Neural cell (in vitro differentiated cells): Measurements from ENCODE around the gene SPTSSB. TPM values are rescaled to one million over a fixed set of nuclear protein-coding genes. Genes with fewer than 3 reads are reported as not detected.

Source experiments
- H2AFZ ChIP-seq: fragments of 200-600, 300-800 bp; sonication (generic), shearing (Covaris generic); 2 replicates; pipeline ENCODE4 v1.6.0; 2014; ENCODE audit warnings: low read depth, mild to moderate bottlenecking, antibody characterized with exemption, low read length, moderate library complexity
- H3F3A ChIP-seq: fragments of 200-600 bp; shearing (Covaris generic); 2 replicates; pipeline ENCODE4 v1.6.1; 2016; ENCODE audit warnings: mild to moderate bottlenecking, moderate library complexity, mixed read lengths, antibody characterized with exemption, low read length; ENCODE audit not compliant: insufficient read depth, poor library complexity, severe bottlenecking
- H3K27ac ChIP-seq: fragments of 200-600, 300-800 bp; sonication (generic), shearing (Covaris generic); 2 replicates; pipeline ENCODE4 v1.5.1; 2014; ENCODE audit warnings: mild to moderate bottlenecking, low read length, moderate library complexity
- H3K27me3 ChIP-seq: fragments of 300-800, 200-600 bp; sonication (generic), shearing (Covaris generic); 2 replicates; pipeline ENCODE4 v1.6.0; 2014; ENCODE audit warnings: mild to moderate bottlenecking, low read depth, low read length, moderate library complexity; ENCODE audit not compliant: insufficient read depth
- H3K36me3 ChIP-seq: fragments of 300-800, 200-600 bp; sonication (generic), shearing (Covaris generic); 2 replicates; pipeline ENCODE4 v1.5.1; 2014; ENCODE audit warnings: mild to moderate bottlenecking, antibody characterized with exemption, low read length, moderate library complexity; ENCODE audit not compliant: insufficient read depth
- H3K4me2 ChIP-seq: fragments of 300-800, 200-600 bp; sonication (generic), shearing (Covaris generic); 2 replicates; pipeline ENCODE4 v1.6.0; 2014; ENCODE audit warnings: mild to moderate bottlenecking, low read length
- H3K4me3 ChIP-seq: fragments of 300-800, 200-600 bp; sonication (generic), shearing (Covaris generic); 2 replicates; pipeline ENCODE4 v1.5.1; 2014; ENCODE audit warnings: mild to moderate bottlenecking, low read length, moderate library complexity
- H3K79me2 ChIP-seq: fragments of 200-600 bp; shearing (Covaris generic); replicated peaks from 2 replicates; pipeline ENCODE4 v1.6.0; 2014; ENCODE audit warnings: mild to moderate bottlenecking, low read length, moderate library complexity; ENCODE audit not compliant: insufficient read depth
- H3K9ac ChIP-seq: fragments of 300-800, 200-600 bp; sonication (generic), shearing (Covaris generic); 2 replicates; pipeline ENCODE4 v1.6.1; 2016; ENCODE audit warnings: mild to moderate bottlenecking, low read length, mixed read lengths
- H3K9me2 ChIP-seq: fragments of 200-600 bp; shearing (Covaris generic); 2 replicates; pipeline ENCODE4 v1.6.1; 2016; ENCODE audit warnings: mild to moderate bottlenecking, low read length, mixed read lengths; ENCODE audit not compliant: insufficient read depth
- H3K9me3 ChIP-seq: fragments of 200-600, 300-800 bp; sonication (generic), shearing (Covaris generic); 2 replicates; pipeline ENCODE4 v1.6.1; 2016; ENCODE audit warnings: mild to moderate bottlenecking, mixed run types, low read length, moderate library complexity, mixed read lengths
- H4K20me1 ChIP-seq: fragments of 200-600 bp; shearing (Covaris generic); 2 replicates; pipeline ENCODE4 v1.6.1; 2016; ENCODE audit warnings: mild to moderate bottlenecking, mixed run types; ENCODE audit not compliant: insufficient read depth
- CTCF ChIP-seq: fragments of 450-650 bp; IDR thresholded peaks from 2 replicates; pipeline ENCODE4 v1.5.1; 2014; ENCODE audit warnings: antibody characterized with exemption, mild to moderate bottlenecking, moderate library complexity; ENCODE audit not compliant: poor library complexity, severe bottlenecking
- EP300 ChIP-seq: fragments of 450-650 bp; conservative IDR thresholded peaks from 2 replicates; pipeline ENCODE4 v1.6.1; 2014; ENCODE audit warnings: antibody characterized with exemption, mild to moderate bottlenecking, moderate library complexity; ENCODE audit not compliant: poor library complexity, severe bottlenecking
- EZH2 ChIP-seq: fragments of 200-600, 300-800 bp; shearing (Covaris generic), sonication (generic); IDR thresholded peaks from 2 replicates; pipeline ENCODE4 v1.6.1; 2014; ENCODE audit warnings: antibody characterized with exemption, low read length, borderline replicate concordance, mild to moderate bottlenecking; ENCODE audit not compliant: insufficient read depth, poor library complexity, severe bottlenecking
- MXI1 ChIP-seq: fragments of 450-650 bp; conservative IDR thresholded peaks from 2 replicates; pipeline ENCODE4 v1.6.1; 2014; ENCODE audit warnings: antibody characterized with exemption, mild to moderate bottlenecking; ENCODE audit not compliant: poor library complexity, severe bottlenecking
- POLR2AphosphoS5 ChIP-seq: IDR thresholded peaks from 2 replicates; pipeline ENCODE4 v1.6.1; 2012
- RAD21 ChIP-seq: fragments of 450-650 bp; conservative IDR thresholded peaks from 2 replicates; pipeline ENCODE4 v1.6.1; 2014; ENCODE audit warnings: antibody characterized with exemption, mild to moderate bottlenecking, moderate library complexity
- REST ChIP-seq: IDR thresholded peaks from 2 replicates; pipeline ENCODE4 v1.6.1; 2012; ENCODE audit warnings: borderline replicate concordance
- SMC3 ChIP-seq: fragments of 450-650 bp; conservative IDR thresholded peaks from 2 replicates; pipeline ENCODE4 v1.6.1; 2014; ENCODE audit warnings: antibody characterized with exemption, mild to moderate bottlenecking, moderate library complexity; ENCODE audit not compliant: poor library complexity
- TAF1 ChIP-seq: IDR thresholded peaks from 2 replicates; pipeline ENCODE4 v1.6.1; 2012; ENCODE audit warnings: low read depth
- polyA plus RNA-seq: library from polyadenylated mRNA; depleted of rRNA; stranded (reverse); fragments of >200 nt; gene quantifications from 2 replicates; pipeline ENCODE4 v1.2.3, GENCODE V29; 2014

Gene SPTSSB
- polyA plus RNA-seq, 1 donor from 2014 or later: 0.71 TPM

GRCh38 chr3:161317077-161317476 is 54.2 kb downstream of the SPTSSB start:
- H3K9me3 ChIP-seq: no peaks in the 10 kb centered on the region
- no peaks in the 10 kb centered on the region for H3K9me2 ChIP-seq
- H2AFZ ChIP-seq: no peak overlapping the region
- H3K36me3 ChIP-seq: no peaks in the 10 kb centered on the region
- no peaks in the 10 kb centered on the region for H3F3A ChIP-seq
- no peak overlapping the region for H3K4me3 ChIP-seq
- H3K4me2 ChIP-seq: no peak overlapping the region
- H3K27ac ChIP-seq: no peak overlapping the region
- TF ChIP-seq POLR2AphosphoS5 (no peak), EP300 (no peak), REST (no peak), TAF1 (no peak), MXI1 (no peak), SMC3 (no peak), EZH2 (no peak), RAD21 (no peak), CTCF (no peak)
- no peak overlapping the region for H3K9ac ChIP-seq
- H4K20me1 ChIP-seq: no peaks in the 10 kb centered on the region
- no peaks in the 10 kb centered on the region for H3K27me3 ChIP-seq
- no peaks in the 10 kb centered on the region for H3K79me2 ChIP-seq

- Histone ChIP-seq H3K36me3 (no peaks in the 10 kb centered on the region), H3K79me2 (no peaks in the 10 kb centered on the region), H2AFZ (no peak overlapping the region), H3K9me3 (no peaks in the 10 kb centered on the region), H3F3A (no peaks in the 10 kb centered on the region), H3K9me2 (no peaks in the 10 kb centered on the region), H3K27ac (no peak overlapping the region), H3K4me2 (no peak overlapping the region), H3K9ac (no peak overlapping the region), H3K4me3 (no peak overlapping the region), H3K27me3 (no peaks in the 10 kb centered on the region), H4K20me1 (no peaks in the 10 kb centered on the region)
- TF ChIP-seq TAF1: no peak
- no peak for TF ChIP-seq SMC3
- no peak for TF ChIP-seq POLR2AphosphoS5
- TF ChIP-seq MXI1: no peak
- TF ChIP-seq RAD21: no peak
- no peak for TF ChIP-seq EP300
- no peak for TF ChIP-seq EZH2
- no peak for TF ChIP-seq REST
- no peak for TF ChIP-seq CTCF
Measured at GRCh38 chr3:161316006-161316689, 55.2 kb downstream of the SPTSSB start.
